ENCODE results near the gene ORC3.
A peak's percentile ranks its signal among the peaks of the same experiment; 100 is the strongest.
"Not testable (repeated sequence)": the region's sequence is repeated elsewhere in the genome, so short reads cannot be mapped to it uniquely, and the experiment has no call there.

ORC3 gene

DNA sequence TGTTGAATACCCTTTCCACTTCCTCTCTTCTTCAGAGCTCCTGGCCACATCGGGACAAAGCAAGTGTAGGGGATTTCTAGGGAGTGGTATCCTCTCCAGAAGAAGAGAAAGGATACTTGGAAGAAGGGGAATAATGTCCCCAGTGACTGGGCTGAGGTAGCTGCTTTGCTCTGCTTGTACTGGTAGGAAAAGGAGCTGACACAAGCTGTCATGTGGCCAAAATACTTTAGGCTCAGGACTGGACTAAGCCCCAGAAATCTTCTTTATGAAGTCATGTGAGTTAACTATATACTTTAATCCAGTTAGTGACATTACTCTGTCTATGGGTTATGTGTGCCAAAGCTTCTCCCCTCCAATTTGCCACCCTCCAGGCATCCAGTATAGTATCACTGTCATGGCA is 71.6 kb downstream of the ORC3 start:
- DNase-seq, result no peak

DNA sequence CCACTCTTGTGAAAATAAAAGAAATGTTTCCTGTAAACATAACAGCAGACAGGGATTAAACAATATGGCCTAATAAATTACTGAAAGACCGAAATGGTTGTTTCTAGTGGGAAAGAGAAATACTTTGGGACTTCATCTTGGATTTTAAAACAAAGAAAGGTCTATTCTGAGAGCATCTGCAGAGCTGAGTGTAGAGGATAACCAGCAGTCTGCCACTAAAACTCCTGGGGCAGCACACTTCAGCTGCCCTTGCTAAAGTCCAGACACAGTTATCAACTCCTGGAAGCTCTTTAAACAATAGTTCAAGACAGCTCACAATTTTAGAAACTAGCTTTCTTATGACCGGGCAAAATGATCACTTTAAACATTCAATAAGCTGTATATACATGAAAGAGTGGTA is 73.5 kb downstream of the ORC3 start:
- no peak for DNase-seq

DNA sequence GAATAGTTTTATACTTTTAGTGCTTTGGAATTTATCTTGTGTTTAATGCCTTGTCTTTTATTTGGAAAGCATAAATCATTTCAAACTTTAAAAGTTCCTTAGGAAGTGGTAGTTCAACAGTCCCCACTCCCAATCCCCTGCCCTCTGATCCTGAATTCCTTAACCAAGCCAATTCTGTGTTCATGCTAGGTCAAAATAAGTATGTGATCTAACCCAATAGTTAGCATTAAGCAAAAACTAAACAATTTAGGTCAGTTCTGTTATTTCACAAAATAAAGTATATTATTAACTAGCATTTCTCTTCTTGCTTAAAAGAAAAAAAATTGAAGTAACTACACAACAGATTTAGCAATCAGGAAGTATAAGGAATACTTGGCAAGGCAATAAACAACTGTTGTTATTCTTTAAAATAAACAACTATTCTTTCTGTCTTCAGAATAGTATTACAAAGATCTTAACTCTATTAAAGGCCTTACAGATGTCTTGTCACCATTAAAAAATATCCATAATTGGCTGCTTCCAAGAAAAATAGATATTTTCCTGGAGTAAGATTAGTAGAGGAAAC is 75.1 kb downstream of the ORC3 start:
- no peak for DNase-seq

DNA sequence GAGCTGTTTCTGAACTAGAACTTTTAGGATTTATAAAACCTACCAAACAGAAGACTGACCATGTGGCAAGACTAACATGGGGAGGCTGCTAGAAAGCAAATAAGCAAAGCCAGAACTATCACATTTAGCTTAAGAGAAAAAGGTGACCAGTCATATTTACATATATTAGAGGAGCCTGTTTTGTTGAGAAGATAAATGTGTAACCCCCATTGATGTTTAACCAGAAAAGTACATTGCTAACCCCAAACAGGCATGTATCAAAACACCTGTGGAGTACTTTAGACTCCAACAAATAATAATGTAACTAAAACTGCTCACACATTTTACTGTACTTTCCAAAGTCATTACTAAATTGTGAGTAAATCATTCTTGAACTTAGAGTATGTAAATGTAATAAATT is 77.1 kb downstream of the ORC3 start:
- DNase-seq, result no peak

DNA sequence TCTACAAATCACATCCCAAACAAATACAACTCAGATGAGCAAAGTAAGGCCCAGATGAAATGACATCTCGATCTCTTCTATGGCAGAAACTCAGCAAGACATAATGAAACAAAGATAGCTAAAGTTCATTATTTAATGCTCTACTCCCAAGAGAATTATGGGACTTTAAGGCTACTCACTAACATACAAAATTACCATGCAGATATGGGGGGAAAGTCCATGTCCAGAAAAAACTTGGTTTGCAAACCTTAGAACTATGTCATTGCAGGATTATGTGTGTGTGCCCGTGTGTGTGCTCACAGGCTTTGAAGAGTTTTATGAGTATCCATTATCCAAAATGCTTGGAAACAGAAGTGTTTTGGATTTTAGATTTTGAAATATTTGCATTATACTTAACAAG is 78.1 kb downstream of the ORC3 start:
- no peak for DNase-seq

DNA sequence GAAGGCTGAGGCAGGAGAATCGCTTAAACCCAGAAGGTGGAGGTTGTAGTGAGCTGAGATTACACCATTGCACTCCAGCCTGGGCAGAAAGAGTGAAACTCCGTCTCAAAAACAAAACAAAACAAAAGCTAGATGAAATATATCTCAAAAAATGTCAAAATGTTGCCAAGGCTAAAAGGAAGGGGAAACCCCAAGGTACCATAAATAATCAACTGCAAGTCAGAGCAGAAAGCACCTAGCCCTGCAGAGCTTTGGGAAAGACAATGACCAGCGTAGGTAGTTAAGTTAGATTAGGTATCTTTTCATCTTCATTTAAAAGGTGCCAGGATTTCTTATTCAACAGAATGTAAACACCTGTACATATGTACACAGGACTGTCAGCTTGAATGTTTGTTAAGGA is 79.1 kb downstream of the ORC3 start:
- no peak for DNase-seq

DNA sequence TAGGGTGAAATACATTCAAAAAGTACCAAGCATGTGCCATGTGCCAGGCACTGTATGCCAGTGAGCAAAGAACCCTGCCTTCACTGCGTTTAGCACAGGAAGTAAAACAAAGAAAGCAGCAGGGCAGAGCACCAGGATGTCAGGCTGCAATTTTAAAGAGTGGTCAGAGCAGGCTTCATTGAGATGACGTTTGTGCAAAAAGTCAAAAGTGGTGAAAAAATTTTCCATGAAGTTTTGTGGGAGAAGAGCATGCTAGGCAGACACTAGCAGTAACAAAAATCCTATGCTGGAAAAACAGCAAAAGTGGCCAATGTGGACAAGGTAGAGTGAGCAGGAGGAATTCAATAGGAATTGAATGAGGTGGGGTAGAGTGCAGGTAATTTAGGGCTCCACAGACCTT is 80.8 kb downstream of the ORC3 start:
- DNase-seq, result no peak

DNA sequence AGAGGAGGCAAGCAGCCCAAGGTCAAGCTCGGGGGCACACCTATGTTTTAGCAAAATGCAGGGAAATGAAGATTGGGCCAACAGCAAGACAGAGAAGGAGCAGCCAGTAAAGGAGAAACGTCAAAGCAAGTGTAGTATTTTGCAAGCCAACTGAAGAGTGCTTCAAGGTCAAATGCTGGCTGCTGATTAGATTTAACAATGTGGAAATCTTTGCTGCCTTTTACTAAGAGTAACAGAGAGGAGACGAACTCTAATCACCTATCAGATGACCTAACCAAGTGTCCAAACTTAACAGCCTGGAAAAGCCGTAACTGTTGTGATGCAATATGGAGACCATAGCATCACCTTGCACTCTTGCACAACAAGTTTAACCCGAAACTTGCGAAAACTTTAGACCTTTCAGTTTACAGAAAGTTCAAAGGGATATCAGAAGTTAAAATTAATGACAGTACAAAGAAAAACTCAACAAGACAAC is 81.7 kb downstream of the ORC3 start:
- DNase-seq, result no peak

DNA sequence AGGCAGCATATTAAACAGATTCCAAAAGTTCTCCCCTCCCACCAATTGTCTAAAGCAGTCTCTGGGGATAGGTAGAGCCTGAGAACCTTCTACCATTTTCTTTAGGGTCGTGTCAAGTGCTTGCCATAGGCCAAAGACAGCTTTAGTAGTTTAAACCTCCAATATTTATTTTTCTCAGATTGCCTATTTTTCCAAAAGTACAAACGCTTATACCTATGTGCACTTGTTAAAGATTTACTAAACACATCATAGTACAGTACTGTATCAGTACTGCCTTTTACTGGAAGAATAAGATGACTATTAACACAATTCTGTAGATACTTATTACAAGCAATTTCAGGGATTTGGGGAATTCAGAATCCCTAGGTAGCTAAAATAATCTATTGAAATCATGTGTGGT is 82.7 kb downstream of the ORC3 start:
- no peak for DNase-seq

DNA sequence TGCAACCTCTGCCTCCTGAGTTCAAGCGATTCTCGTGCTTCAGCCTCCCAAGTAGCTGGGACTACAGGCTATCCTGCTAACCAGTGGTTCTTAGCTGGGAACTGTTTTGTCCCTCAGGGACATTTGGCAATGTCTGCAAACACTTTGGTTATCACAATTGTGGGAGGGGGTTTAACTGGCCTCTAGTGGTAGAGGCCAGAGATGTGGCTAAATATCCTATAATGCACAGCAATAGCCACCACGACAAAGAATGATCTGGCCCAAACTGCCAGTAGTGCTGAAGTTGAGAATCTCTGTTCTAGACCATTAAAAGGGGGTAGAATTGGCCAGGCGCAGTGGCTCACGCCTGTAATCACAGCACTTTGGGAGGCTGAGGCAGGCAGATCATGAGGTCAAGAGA is 83.3 kb downstream of the ORC3 start:
- no peak for DNase-seq

DNA sequence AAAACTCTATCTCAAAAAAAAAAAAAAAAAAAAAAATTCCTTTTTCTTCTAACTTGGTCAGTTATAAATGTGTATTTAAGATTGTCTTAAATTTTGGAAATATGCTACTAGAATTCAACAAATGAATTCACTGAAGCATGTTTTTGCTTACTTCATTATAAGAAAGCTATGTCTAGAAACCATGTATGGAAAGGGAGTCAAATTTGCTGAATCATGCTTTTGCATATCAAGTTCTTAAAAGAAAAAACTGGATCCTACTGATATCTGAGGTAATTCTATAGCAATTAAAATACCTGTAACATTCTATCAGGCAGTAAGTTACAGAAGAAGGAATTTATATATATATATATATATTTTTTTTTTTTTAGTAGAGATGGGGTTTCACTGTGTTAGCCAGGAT is 84.4 kb downstream of the ORC3 start:
- no peak for DNase-seq

DNA sequence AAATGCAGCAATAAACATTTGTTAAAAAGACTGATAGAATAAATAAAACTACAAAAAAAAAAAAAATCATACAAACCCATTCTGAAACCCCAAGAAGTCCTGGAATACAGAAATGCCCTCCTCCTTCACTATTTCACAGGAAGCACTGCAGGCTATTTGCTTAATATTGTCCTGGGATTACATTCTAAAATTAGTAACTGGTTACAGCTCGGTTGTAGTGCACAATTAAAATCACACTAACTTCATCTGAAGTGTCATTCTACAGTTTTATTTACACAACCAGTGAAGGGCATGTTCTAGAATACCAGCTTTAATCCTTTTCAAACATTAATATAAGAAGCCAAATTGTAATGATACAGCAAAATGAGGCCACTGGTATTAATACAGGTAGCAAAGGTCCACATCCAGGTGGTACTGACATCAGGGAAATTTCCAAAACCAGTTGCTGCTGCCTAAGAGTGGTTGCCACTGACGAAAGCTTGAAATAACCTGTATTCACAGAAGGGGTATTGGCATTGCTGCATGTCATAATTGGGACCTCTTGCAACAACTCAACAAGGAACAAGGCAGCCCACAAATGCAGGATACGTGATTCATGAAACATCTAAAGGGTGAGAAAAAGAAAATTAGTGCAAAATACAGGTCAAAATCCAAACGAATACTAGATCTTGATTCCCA is 85.2 kb downstream of the ORC3 start:
- no peak for DNase-seq

DNA sequence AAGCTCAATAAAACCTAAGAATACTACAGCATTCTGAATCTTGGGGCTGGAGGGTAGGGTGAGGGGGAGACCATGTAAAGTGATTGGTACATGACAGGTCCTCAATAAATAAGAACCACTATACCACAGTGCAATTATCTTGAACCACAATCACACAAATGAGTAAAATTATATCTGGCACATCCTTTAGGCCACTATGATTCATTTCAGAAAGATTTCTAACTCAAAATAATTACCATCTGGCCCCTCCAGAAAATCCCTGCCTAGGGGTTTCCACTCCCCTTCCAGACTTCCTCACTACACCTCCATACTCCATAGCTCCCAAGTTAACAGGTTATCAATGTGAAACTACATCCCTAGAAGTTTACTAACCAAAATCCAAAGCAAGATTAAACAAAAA is 92.4 kb downstream of the ORC3 start:
- no peak for DNase-seq

DNA sequence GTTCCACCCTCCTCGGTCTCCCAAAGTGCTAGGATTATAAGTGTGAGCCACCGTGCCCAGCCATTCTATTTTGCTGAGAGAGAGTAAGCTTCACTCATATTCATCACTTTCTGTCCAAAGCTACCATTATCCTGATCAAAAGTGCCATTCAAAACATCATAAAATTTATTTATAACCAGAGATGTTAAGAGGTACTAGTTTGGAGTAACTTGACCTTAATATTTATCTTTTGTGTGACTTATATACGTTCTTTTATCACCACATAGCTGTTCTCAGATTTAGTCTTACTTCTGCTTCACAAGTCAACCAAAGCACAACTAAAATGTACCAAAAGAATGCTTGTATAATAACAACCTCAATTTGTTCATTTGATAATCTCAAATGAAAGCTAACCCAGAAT is 94.0 kb downstream of the ORC3 start:
- DNase-seq, result no peak

DNA sequence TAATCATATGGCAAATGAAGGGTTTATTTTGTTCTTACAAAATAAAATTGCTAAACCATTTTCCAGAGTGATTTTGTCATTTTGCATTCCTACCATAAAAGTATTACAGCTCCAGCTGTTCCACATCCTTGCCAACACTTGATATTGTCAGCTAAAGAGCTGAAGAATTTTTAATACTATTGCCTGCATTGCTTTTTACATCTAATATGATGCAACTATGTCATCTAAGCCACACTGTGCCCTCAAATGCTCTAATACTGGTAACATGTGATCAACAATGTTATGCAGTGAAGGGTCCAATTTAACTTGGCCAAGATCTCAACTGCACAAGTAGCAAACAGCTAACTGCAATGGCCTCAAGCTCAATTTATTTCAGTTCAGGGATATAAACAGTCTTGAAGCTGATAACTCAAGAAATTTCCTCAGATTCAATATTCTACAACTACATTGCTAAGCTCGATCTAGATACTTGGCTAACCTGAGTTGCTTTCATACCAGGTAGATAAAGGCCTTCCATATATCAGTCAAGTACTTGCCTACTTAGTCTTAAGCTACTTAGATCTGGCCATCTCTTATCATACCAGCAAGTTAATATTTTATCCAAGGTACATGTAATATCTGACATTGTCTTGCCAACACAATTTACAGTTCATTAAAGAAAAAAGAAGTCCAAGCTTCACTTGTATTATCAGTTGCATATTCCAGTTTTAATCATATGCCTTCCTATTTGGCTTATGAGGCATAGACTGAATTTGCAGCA is 95.1 kb downstream of the ORC3 start:
- no peak for DNase-seq

DNA sequence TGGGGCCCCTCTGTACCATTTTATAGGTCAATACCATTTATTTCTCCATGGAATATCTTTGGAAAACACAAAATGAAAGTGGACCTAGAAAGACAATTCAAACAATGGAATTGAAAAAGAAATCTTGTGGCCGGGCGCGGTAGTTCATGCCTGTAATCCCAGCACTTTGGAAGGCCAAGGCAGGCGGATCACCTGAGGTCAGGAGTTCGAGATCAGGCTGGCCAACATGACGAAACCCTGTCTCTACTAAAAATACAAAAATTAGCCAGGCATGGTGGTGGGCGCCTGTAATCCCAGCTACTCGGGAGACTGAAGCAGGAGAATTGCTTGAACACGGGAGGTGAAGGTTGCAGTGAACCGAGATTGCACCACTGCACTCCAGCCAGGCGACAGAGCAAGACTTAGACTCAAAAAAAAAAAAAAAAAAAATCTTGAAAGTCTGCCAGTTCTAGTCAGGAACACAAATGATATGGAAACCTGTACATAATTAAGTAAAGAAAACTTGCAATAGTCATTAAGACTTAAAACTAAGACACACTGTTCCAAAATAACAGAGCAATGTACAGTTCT is 96.8 kb downstream of the ORC3 start:
- not testable (repeated sequence) for DNase-seq

DNA sequence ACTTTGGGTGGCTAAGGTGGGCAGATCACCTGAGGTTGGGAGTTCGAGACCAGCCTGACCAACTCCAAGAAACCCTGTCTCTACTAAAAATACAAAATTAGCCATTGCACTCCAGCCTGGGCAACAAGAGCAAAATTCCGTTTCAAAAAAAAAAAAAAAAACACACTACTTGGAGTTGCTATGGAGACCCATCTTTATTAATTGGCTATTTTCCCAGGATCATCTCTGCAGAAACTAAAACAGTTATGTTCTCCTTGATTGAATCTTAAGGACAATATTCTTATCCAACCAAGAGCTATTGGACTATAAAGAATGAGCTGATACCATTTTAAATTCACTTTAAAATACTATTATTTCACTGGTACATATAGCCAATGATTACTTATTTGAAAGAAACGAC is 97.4 kb downstream of the ORC3 start:
- no peak for DNase-seq

DNA sequence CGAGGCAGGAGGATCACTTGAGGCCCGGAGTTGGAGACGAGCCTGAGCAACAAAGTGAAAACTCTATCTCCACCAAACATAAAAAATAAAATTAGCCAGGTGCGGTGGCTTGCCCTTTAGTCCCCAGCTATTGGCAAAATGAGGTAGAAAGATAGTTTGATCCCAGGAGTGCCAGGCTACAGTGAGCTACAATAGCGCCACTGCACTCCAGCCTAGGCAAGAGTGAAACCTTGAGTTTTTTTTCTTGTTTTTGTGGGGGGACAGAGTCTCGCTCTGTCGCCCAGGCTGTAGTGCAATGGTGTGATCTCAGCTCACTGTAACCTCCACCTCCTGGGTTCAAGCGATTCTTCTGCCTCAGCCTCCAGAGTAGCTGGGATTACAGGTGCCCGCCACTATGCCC is 98.0 kb downstream of the ORC3 start:
- DNase-seq, result not testable (repeated sequence)

DNA sequence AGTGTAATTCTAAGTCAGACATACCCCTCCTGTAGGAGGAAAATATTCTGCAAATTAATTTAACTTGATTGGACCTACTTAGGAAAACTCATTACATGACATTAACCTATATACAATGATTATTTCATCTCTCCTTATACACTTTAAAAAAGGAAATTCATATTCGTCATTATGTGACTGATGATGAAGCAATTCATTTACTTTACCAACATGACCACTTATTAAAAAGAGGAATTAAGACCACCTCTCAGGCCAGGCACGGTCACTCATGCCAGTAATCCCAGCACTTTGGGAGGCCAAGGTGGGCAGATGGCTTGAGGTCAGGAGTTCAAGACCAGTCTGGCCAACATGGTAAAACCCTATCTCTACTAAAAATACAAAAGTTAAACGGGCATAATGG is 100.5 kb downstream of the ORC3 start:
- DNase-seq, result no peak

DNA sequence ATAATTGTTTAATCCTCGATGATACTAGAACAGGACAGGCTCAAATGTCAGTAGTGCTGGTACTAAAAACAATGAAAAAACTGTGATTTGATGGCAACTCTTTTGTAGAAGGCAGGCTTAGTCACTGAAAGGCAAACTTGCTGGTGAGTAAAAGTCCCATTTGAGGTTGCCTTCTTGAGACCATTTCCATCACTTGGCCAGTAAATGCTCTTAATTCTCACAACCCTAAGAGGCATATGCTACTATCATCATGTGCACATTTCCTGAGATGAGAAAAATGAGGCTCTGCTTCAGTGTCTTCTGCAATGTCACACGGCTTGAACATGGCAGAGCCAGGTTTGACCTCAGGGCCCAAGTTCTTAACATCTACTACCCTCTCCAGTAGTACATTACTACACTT is 102.2 kb downstream of the ORC3 start:
- DNase-seq, result no peak

DNA sequence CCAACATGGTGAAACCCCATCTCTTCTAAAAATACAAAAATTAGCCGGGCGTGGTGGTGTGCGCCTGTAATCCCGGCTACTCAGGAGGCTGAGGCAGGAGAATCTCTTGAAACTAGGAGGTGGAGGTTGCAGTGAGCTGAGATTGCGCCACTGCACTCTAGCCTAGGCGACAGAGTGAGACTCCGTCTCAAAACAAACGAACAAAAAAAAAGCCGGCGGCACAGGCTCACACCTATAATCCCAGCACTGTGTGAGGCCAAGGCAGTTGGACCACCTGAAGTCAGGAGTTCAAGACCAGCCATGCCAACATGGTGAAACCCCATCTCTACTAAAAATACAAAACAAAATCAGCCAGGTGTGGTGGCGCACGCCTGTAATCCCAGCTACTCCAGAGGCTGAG is 106.9 kb downstream of the ORC3 start:
- not testable (repeated sequence) for DNase-seq

DNA sequence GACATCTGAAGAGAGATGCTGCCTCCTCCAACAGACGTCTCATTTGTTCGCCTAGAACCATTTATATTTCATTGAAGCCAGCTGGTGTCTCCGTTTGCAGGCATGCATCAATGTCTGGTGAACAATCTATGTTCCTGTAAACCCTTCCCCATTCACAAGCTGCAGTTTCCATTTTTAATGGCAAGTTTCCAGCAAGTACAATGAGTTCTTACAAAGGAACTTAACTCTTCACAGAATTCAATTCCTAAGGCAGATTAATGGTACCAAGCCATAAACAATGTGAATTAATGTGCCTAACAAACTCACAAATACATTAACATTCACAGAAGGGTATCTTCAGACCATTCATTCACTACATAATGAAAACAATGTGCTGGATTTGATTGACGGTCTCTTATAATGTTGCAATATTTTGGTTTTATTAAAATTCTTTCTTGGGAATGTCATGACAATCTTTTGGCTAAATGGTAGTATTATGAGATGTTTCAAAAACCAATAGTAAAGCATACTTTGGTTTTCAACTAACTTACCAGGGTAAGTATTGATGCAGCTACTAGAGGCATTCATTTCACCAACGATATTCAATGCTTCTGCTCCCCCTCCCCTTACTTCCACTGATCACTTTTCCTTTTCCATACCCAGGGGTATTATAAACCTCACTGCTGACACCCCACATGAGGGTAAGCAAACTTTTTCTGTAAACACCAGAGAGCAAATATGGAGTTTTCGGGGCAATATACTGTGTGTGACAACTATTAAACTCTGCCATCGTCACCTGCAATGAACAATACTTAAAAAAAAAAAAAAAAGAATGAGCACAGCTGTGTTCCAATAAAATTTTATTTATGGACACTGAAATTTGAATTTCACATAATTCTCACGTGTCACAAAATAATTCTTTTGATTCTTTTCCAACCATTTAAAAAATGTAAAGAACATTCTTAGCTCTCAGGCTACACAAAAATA is 107.9 kb downstream of the ORC3 start:
- DNase-seq, result peak; percentile 41

DNA sequence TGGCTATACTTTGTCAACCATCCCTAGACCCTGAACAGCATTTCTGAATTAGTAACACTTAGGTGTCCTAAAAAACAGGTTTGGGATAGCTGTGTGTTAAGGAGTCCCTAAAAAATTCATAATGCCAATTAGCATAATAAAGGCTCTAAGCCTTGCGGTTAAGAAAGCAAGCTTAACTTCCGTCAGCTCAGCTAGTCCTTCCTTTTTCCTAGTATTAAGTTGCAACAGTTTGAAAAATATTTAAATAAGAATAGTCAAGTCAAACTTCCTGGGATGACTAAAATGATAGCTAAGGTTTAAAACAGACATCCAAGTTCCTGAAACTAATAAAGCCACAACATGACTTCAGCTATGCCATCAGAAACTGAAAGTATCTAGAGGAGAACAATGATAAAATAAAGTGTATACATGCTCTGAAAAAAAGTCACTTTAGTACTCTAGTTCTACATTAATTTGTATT is 108.6 kb downstream of the ORC3 start:
- no peak for DNase-seq
